Stimulated activated CD4-positive, alpha-beta T cell treated with anti-CD3 and anti-CD28 coated beads, Interleukin-2, amount 100 ng/mL, for 24 hours (primary cell): ENCODE data around the gene AZIN2.

Experiments
- DNase-seq, 2 donors: peaks; one replicate each; pipeline ENCODE4 v3.0.0-alpha.2; 2020

Gene AZIN2

GRCh38 chr1:33157131-33157530 is 76.2 kb downstream of the AZIN2 start:
- no peak for DNase-seq

GRCh38 chr1:33158366-33158765 is 77.4 kb downstream of the AZIN2 start:
- DNase-seq = no peak

- no peak for DNase-seq
Observed at GRCh38 chr1:33159577-33159976, 78.6 kb downstream of the AZIN2 start.

- no peak for DNase-seq
Observed at GRCh38 chr1:33161061-33161681, 80.2 kb downstream of the AZIN2 start.

- no peak for DNase-seq
Observed at GRCh38 chr1:33162141-33162540, 81.2 kb downstream of the AZIN2 start.

GRCh38 chr1:33163621-33164519 is 82.9 kb downstream of the AZIN2 start:
- no peak for DNase-seq

GRCh38 chr1:33165209-33165608 is 84.3 kb downstream of the AZIN2 start:
- peak in 1 of 2 donors; percentile 7 for DNase-seq

GRCh38 chr1:33165809-33166208 is 84.9 kb downstream of the AZIN2 start:
- no peak for DNase-seq

- no peak for DNase-seq
Observed at GRCh38 chr1:33167650-33168447, 86.9 kb downstream of the AZIN2 start.

GRCh38 chr1:33168556-33169289 is 87.8 kb downstream of the AZIN2 start:
- DNase-seq = no peak

- no peak for DNase-seq
Observed at GRCh38 chr1:33169290-33170055, 88.5 kb downstream of the AZIN2 start.
